GM12864 (cell line): ENCODE measurements around the gene TACR1.
"Not testable (repeated sequence)": the region's sequence is repeated elsewhere in the genome, so short reads cannot be mapped to it uniquely, and the experiment has no call there.

Source experiments
- DNase-seq: peaks from one replicate; pipeline ENCODE4 v3.0.0-alpha.2; 2011; ENCODE audit warnings: low read depth
- H3K4me3 ChIP-seq: 2 replicates; pipeline ENCODE4 v1.5.1; 2011; ENCODE audit warnings: mild to moderate bottlenecking, low read depth, low read length, control low read depth
- TF ChIP-seq, protein P1 (sequence below): IDR thresholded peaks from 2 replicates; pipeline ENCODE4 v1.5.1; 2011; ENCODE audit warnings: low read depth, mild to moderate bottlenecking, moderate library complexity, low read length, control low read depth, inconsistent platforms; ENCODE audit errors: missing control alignments

Gene TACR1

DNA sequence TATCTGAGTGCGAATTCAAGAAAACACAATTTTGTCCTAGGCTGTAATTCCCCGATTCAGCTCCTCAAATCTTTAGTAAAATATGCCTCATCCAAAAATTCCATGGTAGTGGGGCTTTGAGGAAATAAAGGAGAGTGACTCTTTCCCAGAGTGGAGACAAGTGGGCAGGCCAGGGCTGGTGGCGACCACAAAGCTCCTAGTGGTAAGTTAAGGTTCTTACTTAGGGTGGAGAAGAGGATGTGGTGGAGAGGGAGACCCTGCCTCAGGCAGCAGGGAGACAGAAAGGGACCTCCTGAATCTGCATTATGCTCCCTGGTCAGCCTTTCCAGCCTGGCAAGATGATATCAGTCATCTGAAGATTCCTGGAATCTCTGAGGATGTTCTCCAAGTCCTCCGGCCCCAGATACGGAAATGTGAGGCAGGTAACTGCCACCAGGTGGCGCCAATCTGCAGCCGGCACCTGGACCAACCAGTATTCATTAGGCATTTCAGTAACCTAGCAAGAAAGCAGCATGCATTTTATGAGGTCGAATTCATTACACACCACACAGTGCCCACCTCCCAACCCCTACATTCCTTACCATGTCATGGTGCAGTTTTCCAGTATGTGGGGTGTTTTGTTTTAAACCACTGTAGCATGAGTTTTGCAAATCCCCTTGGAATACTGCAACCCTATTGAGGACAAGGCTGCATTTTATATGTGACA lies 134.5 kb downstream of the TACR1 start:
- peak; percentile 27 for DNase-seq
- TF ChIP-seq, protein P1, sequence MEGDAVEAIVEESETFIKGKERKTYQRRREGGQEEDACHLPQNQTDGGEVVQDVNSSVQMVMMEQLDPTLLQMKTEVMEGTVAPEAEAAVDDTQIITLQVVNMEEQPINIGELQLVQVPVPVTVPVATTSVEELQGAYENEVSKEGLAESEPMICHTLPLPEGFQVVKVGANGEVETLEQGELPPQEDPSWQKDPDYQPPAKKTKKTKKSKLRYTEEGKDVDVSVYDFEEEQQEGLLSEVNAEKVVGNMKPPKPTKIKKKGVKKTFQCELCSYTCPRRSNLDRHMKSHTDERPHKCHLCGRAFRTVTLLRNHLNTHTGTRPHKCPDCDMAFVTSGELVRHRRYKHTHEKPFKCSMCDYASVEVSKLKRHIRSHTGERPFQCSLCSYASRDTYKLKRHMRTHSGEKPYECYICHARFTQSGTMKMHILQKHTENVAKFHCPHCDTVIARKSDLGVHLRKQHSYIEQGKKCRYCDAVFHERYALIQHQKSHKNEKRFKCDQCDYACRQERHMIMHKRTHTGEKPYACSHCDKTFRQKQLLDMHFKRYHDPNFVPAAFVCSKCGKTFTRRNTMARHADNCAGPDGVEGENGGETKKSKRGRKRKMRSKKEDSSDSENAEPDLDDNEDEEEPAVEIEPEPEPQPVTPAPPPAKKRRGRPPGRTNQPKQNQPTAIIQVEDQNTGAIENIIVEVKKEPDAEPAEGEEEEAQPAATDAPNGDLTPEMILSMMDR, result peak; percentile 89
- H3K4me3 ChIP-seq, result no peak overlapping the region

DNA sequence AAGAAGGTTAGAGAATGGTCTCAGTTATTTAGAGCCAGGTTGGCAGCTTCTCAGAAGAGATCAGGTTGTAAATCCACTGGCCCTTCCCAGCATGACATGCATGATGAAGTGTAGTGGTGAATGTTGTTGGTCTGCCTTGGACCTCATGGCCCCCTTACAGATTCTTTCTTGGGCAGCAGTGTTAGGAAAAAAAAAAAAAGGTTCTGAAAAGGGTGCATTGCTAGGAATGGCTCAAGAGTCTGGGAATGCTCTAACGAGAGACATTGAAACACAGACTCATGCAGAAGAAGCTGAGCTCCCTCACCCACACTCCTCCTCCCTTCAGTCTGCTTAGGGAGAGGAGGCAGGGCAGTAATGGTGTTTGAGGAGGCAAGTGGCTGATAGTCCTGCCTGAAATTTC lies 135.4 kb downstream of the TACR1 start:
- no peak overlapping the region for H3K4me3 ChIP-seq
- DNase-seq, result no peak
- TF ChIP-seq, protein P1, result no peak

DNA sequence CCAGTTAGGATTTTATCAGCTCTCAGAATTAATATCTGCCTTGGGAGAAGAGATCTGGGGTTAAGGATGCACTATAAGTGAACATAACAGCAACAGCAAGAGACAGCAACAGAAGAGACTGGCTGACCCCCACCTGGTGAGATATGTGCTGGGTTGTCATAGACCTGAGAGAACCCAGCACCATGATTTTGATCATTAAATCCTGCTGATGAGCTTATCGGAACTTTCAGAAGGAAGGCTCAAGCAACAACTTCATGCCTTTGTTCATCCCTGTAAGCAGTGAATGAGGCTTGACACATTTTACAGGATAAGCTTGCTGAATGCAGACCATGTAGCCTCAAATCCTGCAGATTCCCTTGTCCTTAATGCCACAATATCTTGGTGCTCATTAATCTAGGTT lies 140.9 kb downstream of the TACR1 start:
- DNase-seq, result no peak
- TF ChIP-seq, protein P1, result no peak

DNA sequence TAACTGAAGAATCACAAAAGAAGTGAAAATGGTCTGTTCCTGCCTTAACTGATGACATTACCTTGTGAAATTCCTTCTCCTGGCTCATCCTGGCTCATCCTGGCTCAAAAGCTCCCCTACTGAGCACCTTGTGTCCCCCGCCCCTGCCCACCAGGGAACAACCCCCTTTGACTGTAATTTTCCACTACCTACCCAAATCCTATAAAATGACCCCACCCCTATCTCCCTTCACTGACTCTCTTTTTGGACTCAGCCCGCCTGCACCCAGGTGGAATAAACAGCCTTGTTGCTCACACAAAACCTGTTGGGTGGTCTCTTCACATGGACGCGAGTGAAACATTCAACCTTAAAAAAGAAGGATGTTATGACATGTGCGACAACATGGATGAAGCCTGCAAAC lies 142.2 kb downstream of the TACR1 start:
- H3K4me3 ChIP-seq, result not testable (repeated sequence)

More for the DNA sequence above, 140.9 kb downstream of the TACR1 start:
- no peak overlapping the region for H3K4me3 ChIP-seq

DNA sequence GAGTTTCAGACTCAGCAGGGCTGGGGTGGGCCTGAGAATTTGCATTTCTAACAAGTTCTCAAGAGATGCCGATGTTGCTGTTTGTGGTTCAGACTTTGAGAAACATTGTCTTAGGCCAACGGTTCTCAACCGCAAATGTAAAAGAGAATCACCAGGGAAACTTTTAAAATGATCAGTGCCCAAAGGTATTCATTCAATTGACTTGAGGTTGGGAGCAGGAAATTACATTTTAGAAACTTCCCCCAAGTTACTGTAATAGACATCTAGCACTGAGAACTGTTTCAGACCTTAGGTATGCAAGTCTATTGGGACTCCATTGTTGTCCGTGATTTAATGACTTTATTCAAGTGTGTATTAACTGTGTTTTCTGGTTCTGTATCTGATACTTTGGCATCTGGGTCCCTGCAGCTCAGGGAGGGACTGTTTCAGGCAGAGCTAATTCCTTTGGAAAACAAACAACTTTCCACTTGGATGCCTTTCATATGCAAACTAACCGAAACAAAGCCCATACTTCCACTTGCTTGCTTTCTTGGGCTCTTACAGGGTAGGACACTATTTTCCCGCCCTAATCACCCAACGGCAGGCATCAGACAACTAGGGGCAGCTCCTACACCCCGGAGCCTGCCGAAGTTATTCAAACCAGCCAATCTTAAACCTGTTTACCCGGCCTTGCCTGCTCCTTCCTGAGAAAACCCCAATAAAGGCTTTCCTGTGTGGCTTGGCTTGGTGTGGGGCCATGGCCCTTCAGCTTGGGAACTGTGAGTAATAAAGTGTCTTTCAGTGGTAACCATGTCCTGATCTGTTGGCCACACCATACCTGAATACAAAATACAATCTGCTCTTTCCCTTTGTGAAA lies 143.3 kb downstream of the TACR1 start:
- peak; percentile 59 for DNase-seq
- H3K4me3 ChIP-seq, result no peak overlapping the region; the same call in 1 of the 2 replicates
- TF ChIP-seq, protein P1, result no peak

More for the DNA sequence above, 142.2 kb downstream of the TACR1 start:
- DNase-seq, result not testable (repeated sequence)

GRCh38 chr2:75055142-75055819 lies 144.0 kb downstream of the TACR1 start:
- no peak for DNase-seq
- TF ChIP-seq, protein P1, result no peak
- H3K4me3 ChIP-seq, result no peak overlapping the region

DNA sequence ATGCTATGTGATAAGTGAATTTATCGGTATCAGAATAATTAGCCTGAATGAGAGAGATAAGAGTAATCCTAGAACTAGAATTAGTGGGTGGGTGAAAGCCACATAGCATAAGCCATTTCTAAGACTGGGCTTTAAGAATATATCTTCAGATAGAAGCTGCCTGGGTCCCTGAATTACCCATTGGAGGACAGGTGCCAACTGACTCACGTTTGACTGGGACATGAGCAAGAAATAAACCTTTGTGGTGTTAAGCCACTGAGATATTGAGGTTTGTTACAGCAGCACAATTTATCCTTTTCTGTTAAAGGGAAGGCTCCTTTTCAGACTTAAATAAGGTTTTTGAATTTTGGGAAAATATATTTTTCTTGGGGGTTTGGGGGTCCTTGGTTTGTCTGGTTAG lies 145.0 kb downstream of the TACR1 start:
- TF ChIP-seq, protein P1, result no peak
- DNase-seq, result no peak
- H3K4me3 ChIP-seq, result no peak overlapping the region
